Measurements from ENCODE around the gene MAML3.
A peak's percentile ranks its signal among the peaks of the same experiment; 100 is the strongest.

Gene MAML3

GRCh38 chr4:139749835-139750498, 404.0 kb downstream of the MAML3 start:
- no peak for DNase-seq (ENCODE audit: low spot score)
- no peaks in the 10 kb centered on the region for H3K9me3 Mint-ChIP-seq
- peaks cover 4% of the 10 kb centered on the region for H3K27me3 Mint-ChIP-seq (ENCODE audit: low read depth)

GRCh38 chr4:139749338-139749737, 404.6 kb downstream of the MAML3 start:
- Mint-ChIP-seq H3K36me3 (ENCODE audit: low read depth) (no peaks in the 10 kb centered on the region), H3K9me3 (no peaks in the 10 kb centered on the region), H3K27ac (no peak overlapping the region), H3K27me3 (ENCODE audit: low read depth) (peaks cover 4% of the 10 kb centered on the region), H3K4me1 (ENCODE audit: low read depth) (peaks cover 2% of the 10 kb centered on the region), H3K4me3 (no peak overlapping the region)
- no peak for DNase-seq (ENCODE audit: low spot score)

More at GRCh38 chr4:139749835-139750498, 404.0 kb downstream of the MAML3 start:
- Mint-ChIP-seq H3K4me3 (no peak overlapping the region), H3K4me1 (ENCODE audit: low read depth) (peaks cover 2% of the 10 kb centered on the region), H3K27ac (no peak overlapping the region), H3K36me3 (ENCODE audit: low read depth) (no peaks in the 10 kb centered on the region)

- H3K36me3 Mint-ChIP-seq (ENCODE audit: low read depth) = no peaks in the 10 kb centered on the region
- H3K4me3 Mint-ChIP-seq = no peak overlapping the region
- H3K9me3 Mint-ChIP-seq = no peaks in the 10 kb centered on the region
- peaks cover 5% of the 10 kb centered on the region for H3K27me3 Mint-ChIP-seq (ENCODE audit: low read depth)
- peaks cover 2% of the 10 kb centered on the region for H3K4me1 Mint-ChIP-seq (ENCODE audit: low read depth)
- no peak overlapping the region for H3K27ac Mint-ChIP-seq
- no peak for DNase-seq (ENCODE audit: low spot score)
These were observed 407.4 kb downstream of the MAML3 start for GRCh38 chr4:139746431-139747171.

- H3K9me3 Mint-ChIP-seq = no peaks in the 10 kb centered on the region
- H3K4me1 Mint-ChIP-seq (ENCODE audit: low read depth) = no peaks in the 10 kb centered on the region
- no peaks in the 10 kb centered on the region for H3K36me3 Mint-ChIP-seq (ENCODE audit: low read depth)
- no peak overlapping the region for H3K4me3 Mint-ChIP-seq
- no peak for DNase-seq (ENCODE audit: low spot score)
- no peak overlapping the region for H3K27ac Mint-ChIP-seq
- peaks cover 2% of the 10 kb centered on the region for H3K27me3 Mint-ChIP-seq (ENCODE audit: low read depth)
These were observed 408.8 kb downstream of the MAML3 start for GRCh38 chr4:139745111-139745639.

GRCh38 chr4:139744232-139744631, 409.8 kb downstream of the MAML3 start:
- DNase-seq (ENCODE audit: low spot score) = no peak
- Mint-ChIP-seq H3K27ac (no peak overlapping the region), H3K36me3 (ENCODE audit: low read depth) (no peaks in the 10 kb centered on the region), H3K4me3 (no peak overlapping the region), H3K27me3 (ENCODE audit: low read depth) (peaks cover 2% of the 10 kb centered on the region), H3K9me3 (no peaks in the 10 kb centered on the region), H3K4me1 (ENCODE audit: low read depth) (no peaks in the 10 kb centered on the region)

GRCh38 chr4:139743027-139743426, 411.0 kb downstream of the MAML3 start:
- no peak overlapping the region for H3K27ac Mint-ChIP-seq
- no peak overlapping the region for H3K4me3 Mint-ChIP-seq
- peaks cover 8% of the 10 kb centered on the region for H3K27me3 Mint-ChIP-seq (ENCODE audit: low read depth)
- H3K36me3 Mint-ChIP-seq (ENCODE audit: low read depth) = no peaks in the 10 kb centered on the region
- no peaks in the 10 kb centered on the region for H3K9me3 Mint-ChIP-seq
- DNase-seq (ENCODE audit: low spot score) = no peak
- no peaks in the 10 kb centered on the region for H3K4me1 Mint-ChIP-seq (ENCODE audit: low read depth)

GRCh38 chr4:139740531-139741041, 413.4 kb downstream of the MAML3 start:
- Mint-ChIP-seq H3K4me3 (no peak overlapping the region), H3K36me3 (ENCODE audit: low read depth) (no peaks in the 10 kb centered on the region), H3K27me3 (ENCODE audit: low read depth) (peaks cover 29% of the 10 kb centered on the region), H3K4me1 (ENCODE audit: low read depth) (no peaks in the 10 kb centered on the region), H3K9me3 (no peaks in the 10 kb centered on the region), H3K27ac (no peak overlapping the region)
- DNase-seq (ENCODE audit: low spot score) = no peak

GRCh38 chr4:139740121-139740520, 413.9 kb downstream of the MAML3 start:
- Mint-ChIP-seq H3K27ac (no peak overlapping the region), H3K36me3 (ENCODE audit: low read depth) (no peaks in the 10 kb centered on the region), H3K4me3 (no peak overlapping the region), H3K4me1 (ENCODE audit: low read depth) (no peaks in the 10 kb centered on the region), H3K9me3 (no peaks in the 10 kb centered on the region), H3K27me3 (ENCODE audit: low read depth) (peaks cover 31% of the 10 kb centered on the region)
- DNase-seq (ENCODE audit: low spot score) = no peak

GRCh38 chr4:139738846-139739613, 415.0 kb downstream of the MAML3 start:
- Mint-ChIP-seq H3K9me3 (no peaks in the 10 kb centered on the region), H3K4me3 (no peak overlapping the region), H3K27ac (no peak overlapping the region), H3K36me3 (ENCODE audit: low read depth) (no peaks in the 10 kb centered on the region), H3K27me3 (ENCODE audit: low read depth) (peaks cover 42% of the 10 kb centered on the region), H3K4me1 (ENCODE audit: low read depth) (no peaks in the 10 kb centered on the region)
- no peak for DNase-seq (ENCODE audit: low spot score)

GRCh38 chr4:139736661-139737060, 417.3 kb downstream of the MAML3 start:
- H3K27me3 Mint-ChIP-seq (ENCODE audit: low read depth) = peaks cover 52% of the 10 kb centered on the region
- H3K9me3 Mint-ChIP-seq = no peaks in the 10 kb centered on the region
- H3K4me1 Mint-ChIP-seq (ENCODE audit: low read depth) = no peaks in the 10 kb centered on the region
- H3K27ac Mint-ChIP-seq = no peak overlapping the region
- H3K36me3 Mint-ChIP-seq (ENCODE audit: low read depth) = no peaks in the 10 kb centered on the region
- no peak for DNase-seq (ENCODE audit: low spot score)
- H3K4me3 Mint-ChIP-seq = no peak overlapping the region

GRCh38 chr4:139736274-139736660, 417.7 kb downstream of the MAML3 start:
- DNase-seq (ENCODE audit: low spot score) = no peak
- Mint-ChIP-seq H3K27ac (no peak overlapping the region), H3K36me3 (ENCODE audit: low read depth) (no peaks in the 10 kb centered on the region), H3K4me1 (ENCODE audit: low read depth) (no peaks in the 10 kb centered on the region), H3K9me3 (no peaks in the 10 kb centered on the region), H3K27me3 (ENCODE audit: low read depth) (peaks cover 52% of the 10 kb centered on the region), H3K4me3 (no peak overlapping the region)

GRCh38 chr4:139735381-139736273, 418.4 kb downstream of the MAML3 start:
- peaks cover 54% of the 10 kb centered on the region for H3K27me3 Mint-ChIP-seq (ENCODE audit: low read depth)
- no peak for DNase-seq (ENCODE audit: low spot score)
- H3K27ac Mint-ChIP-seq = no peak overlapping the region
- H3K4me3 Mint-ChIP-seq = peak overlapping the region; percentile 57
- H3K36me3 Mint-ChIP-seq (ENCODE audit: low read depth) = no peaks in the 10 kb centered on the region
- H3K4me1 Mint-ChIP-seq (ENCODE audit: low read depth) = no peaks in the 10 kb centered on the region
- no peaks in the 10 kb centered on the region for H3K9me3 Mint-ChIP-seq

GRCh38 chr4:139734875-139735380, 419.1 kb downstream of the MAML3 start:
- Mint-ChIP-seq H3K4me3 (peak overlapping the region; percentile 57), H3K9me3 (no peaks in the 10 kb centered on the region), H3K27me3 (ENCODE audit: low read depth) (peaks cover 54% of the 10 kb centered on the region), H3K4me1 (ENCODE audit: low read depth) (no peaks in the 10 kb centered on the region), H3K36me3 (ENCODE audit: low read depth) (no peaks in the 10 kb centered on the region), H3K27ac (no peak overlapping the region)
- DNase-seq (ENCODE audit: low spot score) = peak; percentile 50
